Esophagus squamous epithelium (tissue), 4 donors: ENCODE measurements around the gene CDC42EP1.

Experiments
- CTCF ChIP-seq, 6 experiments: fragments of 450-650 bp in 4 of 6; fragments of 200-600 bp in 2 of 6; sonication (generic) in 2 of 6; IDR thresholded peaks; one replicate each; pipeline ENCODE4 v1.5.1; 2016 to 2019; ENCODE audit warnings: antibody characterized with exemption in 6 of 6, mild to moderate bottlenecking in 4 of 6, moderate library complexity in 4 of 6
- POLR2A ChIP-seq, 4 donors: fragments of 450-650 bp; IDR thresholded peaks; one replicate each; pipeline ENCODE4 v1.6.1; 2017; ENCODE audit warnings: antibody characterized with exemption in 4 of 4, mild to moderate bottlenecking in 4 of 4, moderate library complexity in 3 of 4

- TF ChIP-seq CTCF (IDR thresholded peaks at IDR 0.05) = no peak
- TF ChIP-seq POLR2A (IDR thresholded peaks at IDR 0.05) = no peak
Measured at GRCh38 chr22:37514526-37515051, 45.7 kb upstream of the CDC42EP1 start.
